HG02938 (cell line): ENCODE results near the gene EEF2.
"Not testable (repeated sequence)": the region's sequence is repeated elsewhere in the genome, so short reads cannot be mapped to it uniquely, and the experiment has no call there.

Experiments used
- ATAC-seq: cut with Tn5 transposase; IDR thresholded peaks from one replicate; pipeline ENCODE4 v1.9.1; 2021; ENCODE audit warnings: mild to moderate bottlenecking, moderate library complexity; ENCODE audit not compliant: unreplicated experiment

Gene EEF2

DNA sequence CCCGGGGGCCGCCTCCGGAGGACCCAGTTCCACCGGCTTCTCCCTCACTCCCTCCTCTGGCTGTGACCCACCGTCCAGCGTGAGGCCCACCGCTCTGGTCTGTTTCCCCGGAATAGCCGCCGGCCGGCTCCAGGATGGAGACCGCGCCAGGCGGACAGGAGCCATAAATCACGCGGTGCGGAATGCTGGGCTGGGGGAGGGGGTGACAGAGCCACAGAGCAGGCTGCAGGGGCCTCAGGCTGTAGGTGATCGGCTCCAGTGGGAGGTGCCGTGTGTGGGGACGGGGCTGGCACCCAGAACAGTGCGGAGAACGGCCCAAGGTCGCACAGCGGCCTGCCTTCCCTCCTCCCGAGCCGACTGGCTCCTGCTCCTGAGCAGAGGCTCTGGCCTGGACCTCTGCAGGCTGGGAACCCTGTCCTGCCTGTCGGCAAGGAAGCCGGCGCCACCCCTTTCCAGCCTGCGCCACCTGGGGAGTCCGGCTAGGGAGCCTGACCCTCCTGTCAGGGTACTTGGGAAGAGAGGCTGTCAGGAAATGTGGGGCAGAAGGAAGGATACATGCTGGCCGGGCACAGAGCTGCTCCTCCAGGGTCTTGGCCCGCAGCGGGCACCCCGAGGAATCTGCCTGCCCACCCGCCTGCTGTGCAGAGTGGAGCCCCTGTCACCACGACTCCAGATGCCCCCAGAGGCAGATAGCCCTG lies 30.6 kb upstream of the EEF2 start:
- no peak for ATAC-seq

DNA sequence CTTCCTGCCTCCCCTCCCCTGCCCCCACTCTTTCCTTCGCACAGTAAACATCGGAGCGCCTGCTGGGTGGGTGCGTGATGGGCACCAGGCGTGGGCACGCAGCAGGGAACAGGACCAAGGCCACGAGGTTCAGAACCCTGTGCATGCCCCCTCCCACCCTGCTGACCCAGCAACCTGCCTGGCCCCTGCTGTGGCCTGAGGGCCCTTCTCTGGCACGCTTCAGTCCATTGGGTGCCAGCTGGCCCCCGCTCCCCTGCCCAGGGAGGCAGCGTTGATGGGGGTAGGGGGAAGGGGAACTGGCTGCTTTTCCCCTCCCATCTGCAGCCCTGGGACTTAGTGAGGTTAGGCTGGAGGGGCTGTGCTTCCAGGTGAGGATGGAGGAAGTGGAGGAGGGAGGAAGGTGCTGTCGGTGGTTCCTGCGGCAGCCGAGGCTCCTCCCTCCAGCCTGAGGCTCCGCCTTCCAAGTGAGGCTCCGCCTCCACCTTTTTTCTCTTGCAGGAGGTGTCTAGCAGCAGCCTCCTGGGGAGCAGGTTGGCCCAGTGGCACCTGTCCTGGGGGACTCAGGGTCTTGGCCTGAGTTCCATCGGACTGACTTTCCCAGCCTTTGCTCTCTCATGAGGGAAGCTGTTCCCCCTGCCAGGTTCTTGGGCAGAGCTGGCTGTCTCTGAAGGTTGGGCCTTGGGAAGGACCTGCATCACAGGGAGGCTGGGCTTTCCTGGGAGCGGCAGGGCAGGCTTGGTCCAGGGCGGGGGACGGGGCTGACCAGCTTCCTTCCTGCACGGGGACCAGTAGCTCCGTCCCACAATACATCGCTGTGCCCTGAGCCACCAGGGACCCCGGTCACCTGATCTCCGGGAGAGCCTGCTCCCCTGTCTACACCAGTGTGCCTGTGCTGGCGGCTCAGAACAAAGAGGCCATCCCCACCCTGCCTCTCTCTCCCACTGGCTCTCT lies 29.6 kb upstream of the EEF2 start:
- ATAC-seq: no peak

DNA sequence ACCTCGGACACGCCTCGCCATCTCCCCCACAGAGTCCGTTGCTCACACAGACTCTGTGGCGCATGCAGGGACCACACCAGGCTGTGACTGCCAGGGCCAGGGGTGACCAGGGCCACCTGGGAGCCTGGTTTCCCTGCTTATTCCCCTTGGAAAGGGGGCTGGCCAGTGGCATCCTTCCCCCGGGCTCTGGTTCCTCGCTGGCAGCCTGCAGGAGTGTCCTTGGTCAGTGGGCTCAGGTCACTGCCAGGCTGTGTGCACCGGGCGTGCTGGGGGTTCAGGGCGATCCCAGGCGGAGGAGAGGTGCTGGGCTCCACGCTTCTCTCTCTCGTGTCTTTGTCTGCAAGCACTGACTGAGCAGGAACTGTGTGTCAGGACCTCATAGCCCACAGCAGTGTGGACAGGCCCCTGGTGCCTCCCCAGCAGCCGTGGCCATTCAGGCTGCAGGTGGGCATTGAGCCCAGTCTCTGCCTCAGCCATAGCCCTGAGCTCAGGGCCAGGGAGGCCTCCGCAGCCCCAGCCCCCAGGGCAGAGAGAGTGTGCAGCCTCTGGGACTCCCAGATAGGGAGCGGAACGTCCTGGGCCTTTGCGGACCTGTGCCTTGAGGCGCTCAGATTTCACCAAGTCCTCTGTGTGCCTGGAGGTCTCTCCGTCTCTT lies 28.8 kb upstream of the EEF2 start:
- ATAC-seq: no peak

DNA sequence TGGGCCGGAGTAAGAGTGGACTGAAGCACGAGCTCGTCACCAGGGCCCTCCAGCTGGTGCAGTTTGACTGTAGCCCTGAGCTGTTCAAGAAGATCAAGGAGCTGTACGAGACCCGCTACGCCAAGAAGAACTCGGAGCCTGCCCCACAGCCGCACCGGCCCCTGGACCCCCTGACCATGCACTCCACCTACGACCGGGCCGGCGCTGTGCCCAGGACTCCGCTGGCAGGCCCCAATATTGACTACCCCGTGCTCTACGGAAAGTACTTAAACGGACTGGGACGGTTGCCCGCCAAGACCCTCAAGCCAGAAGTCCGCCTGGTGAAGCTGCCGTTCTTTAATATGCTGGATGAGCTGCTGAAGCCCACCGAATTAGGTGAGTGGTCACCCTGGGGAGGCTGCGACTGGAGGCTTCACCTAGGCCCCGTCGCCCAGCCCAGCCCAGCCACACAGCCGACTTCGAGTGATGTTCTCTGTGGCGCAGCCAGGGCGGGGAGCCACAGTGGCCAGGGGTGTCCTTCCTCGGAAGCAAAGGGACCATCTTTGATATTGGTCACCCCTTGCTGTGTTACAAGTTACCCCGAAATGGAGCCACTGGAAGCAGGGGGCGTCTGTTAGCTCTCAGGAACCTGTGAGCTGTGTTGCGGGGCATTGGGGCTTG lies 27.8 kb upstream of the EEF2 start:
- ATAC-seq: no peak

DNA sequence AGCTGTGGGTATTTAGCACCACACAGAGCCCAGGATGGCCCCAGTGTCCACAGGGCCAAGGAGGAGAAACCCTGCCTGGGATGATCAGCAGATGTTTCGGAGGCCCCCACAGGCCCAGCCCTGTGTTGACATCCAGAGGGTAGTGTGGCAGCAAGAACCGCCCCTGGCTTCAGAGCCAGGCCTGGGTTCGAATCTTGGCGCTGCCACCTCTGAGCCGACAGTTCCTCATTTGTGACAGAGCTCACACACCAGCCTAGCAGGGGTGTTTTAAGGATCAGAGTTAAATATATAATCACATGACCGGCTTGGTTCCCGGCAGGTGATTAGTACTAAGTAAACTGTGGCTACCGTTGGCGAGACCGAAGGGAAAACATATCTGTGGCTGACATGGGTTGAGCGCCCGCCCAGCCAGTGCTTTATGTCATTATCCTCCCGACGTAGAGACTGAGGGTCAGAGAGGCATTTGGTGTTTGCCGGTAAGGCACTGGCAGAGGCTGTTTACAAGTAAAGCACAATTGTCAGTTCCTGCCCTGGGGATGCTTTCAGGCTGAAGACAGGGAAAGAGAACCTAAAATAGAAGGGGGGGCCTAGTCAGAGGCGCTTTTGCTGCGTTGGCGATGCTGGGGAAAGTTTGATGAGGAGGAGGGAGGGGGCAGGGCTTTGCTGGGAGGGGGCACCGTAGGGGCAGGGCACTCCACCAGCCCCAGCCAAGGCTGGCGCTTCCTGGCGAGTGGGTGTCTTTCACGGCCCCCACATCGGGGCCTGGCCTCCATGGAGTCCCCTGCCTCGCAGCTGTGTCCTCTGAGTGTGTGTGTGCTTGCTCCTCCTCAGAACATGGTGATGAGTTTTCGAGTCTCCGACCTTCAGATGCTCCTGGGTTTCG lies 27.1 kb upstream of the EEF2 start:
- ATAC-seq: no peak

DNA sequence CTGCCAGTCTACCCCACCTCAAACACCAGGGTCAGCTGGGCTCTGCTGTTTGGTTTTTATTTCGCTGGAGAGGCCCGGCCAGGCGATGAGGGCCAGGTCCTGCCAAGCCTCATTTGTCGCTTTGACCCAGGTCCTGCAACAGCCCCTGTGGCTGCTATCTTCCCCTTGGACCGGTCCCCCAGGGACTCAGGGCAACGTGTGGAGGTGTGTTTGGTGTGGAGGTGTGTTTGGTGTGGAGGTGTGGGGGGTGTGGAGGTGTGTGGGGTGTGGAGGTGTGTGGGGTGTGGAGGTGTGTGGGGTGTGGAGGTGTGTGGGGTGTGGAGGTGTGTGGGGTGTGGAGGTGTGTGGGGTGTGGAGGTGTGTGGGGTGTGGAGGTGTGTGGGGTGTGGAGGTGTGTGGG lies 26.2 kb upstream of the EEF2 start:
- not testable (repeated sequence) for ATAC-seq

DNA sequence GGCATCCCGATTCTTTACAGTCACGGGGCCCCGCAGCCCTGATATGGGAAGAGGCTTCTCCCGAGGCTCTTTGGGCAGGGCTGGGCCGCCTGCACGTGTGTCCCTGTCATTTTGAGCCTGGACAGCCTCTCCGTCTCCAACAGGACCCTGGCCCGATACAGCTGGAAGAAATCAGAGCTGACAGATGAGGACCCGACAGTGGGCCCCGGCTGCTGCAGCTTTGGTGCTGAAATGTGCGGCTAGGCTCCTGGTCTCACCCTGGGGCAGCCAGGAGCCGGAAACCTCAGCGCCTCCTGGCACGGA lies 25.5 kb upstream of the EEF2 start:
- ATAC-seq: no peak

DNA sequence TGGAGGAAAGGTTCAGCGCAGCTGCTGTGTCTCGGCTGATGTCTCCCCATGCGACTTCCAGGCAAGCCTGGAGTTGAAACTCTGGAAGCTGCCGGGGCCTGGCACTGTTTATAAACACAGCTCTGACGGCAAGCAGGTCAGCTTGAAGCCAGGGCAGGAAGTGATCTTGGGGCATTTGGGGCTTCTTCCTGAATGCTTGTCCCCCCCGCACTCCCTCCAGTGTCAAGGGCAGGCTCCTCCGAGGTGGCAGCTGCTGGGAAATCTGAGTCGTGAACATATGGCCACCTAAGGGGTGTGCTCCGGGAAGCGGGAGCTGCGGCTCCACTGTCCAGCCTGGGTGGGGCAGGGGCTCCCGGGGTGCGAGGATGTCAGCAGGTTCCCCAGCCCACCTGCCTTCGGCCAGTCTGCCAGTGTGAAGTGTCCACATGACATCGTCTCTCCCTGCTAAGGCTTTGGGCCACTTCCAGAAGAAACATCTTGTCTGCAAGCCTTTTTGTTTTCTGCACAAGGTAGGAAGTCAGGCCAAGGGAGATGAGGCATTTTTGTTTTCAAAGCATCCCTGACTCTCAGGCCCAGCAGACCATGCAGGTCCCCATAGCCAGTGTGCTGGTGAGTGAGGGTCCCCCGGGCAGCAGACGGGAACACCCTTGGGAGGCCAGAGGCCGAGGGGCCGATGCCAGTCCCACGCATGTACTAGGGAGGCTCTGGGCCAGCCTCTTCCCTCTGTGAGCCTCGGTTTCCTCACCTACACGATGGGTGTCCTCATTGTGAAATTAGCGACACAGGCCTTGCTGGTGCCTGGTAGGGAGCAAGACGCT lies 24.9 kb upstream of the EEF2 start:
- ATAC-seq: no peak

DNA sequence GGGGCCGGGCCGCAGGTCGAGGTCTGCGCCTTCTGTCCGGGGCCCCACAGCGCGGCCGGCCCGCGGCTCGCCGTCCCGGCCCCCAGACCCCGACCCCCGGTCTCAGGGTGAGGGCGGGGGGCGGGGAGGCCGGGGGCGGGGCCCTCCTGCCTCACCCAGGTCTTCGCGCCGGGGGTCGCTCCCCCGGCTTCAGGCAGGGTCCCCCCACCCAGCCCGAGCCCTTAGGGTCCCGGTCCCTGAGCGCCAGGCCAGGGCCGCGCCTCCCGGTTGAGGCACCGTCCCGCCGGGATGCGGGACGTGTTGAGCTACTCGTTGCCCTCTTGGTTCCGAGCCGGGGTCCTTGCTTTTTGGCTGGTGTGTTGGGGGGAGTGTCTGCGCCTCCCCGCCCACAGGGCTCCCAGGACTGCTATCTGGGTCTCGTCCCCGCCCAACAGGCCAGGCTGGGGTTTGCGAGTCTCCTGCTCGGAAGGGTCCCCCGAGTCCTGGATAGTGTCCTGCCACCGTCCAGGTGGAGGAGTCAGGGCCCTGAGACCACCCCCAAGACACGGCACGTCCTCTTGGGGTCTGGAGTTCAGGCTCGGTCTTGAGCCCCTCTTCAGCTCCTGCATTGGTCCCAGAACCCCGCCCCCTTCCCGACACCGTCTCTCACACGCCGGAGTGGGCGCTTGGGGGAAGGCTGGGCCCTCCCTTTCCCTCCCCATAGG lies 22.7 kb upstream of the EEF2 start:
- ATAC-seq: no peak

DNA sequence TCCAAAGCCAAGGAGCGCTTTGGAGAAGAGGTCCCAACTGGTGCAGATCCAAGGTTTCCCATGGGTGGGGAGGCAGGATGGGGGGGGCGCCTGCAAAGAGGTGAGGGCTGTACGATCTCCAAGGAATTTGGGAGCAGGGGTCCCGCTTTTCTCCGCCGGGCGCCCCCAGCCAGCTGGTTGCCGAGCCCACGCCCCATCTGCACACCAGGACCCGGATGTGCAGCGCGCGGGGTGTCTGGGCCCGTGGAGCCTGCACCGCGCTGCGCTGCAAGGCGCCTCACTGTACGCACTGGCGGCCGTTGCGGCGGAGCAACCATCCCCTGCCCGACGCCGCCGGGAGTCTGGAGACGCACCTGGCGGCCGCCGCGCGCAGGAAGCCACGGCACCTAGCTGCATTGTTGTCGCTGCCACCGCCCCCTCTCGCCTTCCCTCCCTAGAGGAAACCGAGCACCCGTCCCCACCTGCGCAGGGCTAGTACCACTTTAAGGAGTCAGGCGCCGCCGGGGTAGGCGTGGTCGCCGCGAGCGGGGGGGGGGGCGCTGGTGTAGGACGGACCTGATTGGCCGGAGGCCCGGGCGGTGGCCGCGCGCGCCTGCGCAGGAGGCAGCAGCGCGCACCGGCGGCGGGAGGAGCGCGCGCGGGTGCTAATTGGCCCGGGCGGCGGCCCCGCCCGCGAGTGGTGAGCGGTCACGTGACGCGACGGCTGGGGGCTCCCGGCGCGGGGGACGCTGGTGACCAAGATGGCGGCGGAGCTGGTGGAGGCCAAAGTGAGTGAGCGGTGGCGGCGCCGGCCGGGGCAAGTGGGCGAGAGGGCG lies 22.0 kb upstream of the EEF2 start, which contains the start of gene PIAS4:
Gene PIAS4 (plus strand): TSS at position 716 of the 815 bp plus-strand sequence. CDS start 25 bp downstream, at position 741.
- ATAC-seq: peak; percentile 70

DNA sequence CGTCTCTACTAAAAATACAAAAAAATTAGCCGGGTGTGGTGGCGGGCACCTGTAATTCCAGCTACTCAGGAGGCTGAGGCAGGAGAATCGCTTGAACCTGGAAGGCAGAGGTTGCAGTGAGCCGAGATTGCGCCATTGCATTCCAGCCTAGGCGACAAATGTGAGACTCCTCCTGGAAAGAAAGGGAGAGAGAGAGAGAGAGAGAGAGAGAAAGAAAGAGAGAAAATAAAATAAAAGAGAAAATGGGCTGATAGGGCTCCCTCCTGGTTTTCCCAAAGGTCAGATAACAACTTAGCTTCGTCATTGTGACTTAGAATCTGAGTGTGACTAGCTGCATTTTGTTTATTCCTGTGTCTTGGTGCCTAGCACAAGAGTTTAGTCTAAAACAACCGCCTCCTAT lies 20.2 kb upstream of the EEF2 start:
- ATAC-seq: not testable (repeated sequence)

DNA sequence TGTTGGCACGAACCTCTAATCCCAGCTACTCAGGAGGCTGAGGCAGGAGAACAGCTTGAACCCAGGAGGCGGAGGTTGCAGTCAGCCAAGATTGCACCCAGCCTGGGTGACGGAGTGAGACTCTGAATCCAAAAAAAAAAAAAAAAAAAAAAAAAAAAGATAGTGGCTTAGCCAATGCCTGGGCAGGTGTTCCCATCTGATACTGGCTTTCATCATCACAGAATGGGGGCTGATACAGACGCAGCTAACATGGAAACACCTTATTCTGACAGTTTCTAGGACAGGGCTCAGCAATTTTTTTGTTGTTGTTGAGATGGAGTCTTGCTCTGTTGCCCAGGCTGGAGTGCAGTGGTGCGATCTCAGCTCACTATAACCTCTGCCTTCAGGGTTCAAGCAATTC lies 15.5 kb upstream of the EEF2 start:
- ATAC-seq: not testable (repeated sequence)

DNA sequence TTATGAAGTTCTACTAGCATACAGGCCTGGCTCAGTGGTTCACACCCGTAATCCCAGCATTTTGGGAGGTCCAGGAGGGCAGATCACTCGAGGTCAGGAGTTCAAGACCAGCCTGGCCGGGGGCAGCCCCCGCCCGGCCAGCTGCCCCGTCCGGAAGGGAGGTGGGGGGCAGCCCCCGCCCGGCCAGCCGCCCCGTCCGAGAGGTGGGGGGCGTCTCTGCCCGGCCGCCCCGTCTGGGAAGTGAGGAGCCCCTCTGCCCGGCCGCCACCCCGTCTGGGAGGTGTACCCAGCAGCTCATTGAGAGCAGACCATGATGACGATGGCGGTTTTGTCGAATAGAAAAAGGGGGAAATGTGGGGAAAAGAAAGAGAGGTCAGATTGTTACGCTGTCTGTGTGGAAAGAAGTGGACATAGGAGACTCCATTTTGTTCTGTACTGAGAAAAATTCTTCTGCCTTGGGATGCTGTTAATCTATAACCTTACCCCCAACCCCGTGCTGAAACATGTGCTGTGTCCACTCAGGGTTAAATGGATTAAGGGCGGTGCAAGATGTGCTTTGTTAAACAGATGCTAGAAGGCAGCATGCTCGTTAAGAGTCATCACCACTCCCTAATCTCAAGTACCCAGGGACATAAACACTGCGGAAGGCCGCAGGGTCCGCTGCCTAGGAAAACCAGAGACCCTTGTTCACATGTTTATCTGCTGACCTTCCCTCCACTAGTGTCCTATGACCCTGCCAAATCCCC lies 13.6 kb upstream of the EEF2 start:
- not testable (repeated sequence) for ATAC-seq

DNA sequence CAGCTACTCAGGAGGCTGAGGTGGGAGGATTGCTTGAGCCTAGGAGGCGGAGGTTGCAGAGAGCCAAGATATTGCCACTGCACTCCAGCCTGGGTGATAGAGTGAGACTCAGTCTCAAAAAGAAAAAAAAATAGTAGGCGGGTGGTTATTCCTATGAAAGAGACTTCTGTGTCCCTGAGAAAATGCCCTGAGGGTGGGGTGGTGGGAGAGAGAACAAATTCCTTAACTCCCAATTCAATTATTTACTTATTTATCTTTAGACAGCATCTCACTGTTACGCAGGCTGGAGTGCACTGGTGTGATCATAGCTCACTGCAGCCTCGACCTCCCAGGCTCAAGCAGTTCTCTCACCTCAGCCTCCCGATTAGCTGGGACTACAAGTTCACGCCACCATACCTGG lies 10.3 kb upstream of the EEF2 start:
- no peak for ATAC-seq

DNA sequence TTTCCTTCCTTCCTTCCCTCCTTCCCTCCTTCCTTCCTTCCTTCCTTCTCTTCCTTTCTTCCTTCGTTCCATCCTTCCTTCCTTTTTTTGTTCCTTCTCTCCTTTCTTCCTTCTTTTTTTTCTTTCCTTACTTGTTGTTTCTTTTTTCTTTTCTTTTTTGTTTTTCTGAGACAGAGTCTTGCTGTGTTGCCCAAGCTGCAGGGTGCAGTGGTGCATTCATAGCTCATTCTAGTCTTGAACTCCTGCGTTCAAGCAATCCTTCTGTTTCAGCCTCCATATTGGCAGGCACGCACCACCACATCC lies 5.5 kb upstream of the EEF2 start:
- no peak for ATAC-seq

DNA sequence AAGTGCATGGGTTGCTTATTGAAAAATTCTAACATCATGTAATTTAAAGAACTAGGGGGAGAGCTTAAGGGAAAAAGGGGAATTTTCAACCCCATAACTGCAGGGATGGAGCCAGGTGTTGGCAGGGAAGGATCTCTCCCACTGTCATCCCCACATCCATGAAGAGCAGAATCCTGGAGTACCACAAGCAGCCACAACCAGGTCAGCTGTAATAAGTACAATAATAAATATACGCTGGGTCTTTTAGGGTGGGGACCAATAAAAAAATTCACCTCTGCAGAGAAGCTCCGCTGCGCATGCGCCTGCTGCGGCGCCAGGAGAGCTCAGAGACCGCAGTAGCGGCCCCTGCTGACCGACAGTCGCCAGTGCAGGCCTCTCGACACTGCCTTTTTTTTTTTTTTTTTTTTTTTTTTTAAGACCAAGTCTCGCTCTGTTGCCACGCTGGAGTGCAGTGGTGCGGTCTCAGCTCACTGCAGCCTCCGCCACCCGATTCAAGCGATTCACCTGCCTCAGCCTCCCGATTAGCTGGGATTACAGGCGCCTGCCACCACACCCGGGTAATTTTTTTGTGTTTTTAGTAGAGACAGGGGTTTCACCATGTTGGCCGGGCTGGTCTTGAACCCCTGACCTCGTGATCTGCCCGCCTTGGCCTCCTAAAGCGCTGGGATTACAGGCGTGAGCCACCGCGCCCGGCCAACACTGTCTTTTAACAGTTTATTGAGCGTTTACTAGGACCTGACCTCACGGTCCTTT lies 2.5 kb upstream of the EEF2 start:
- no peak for ATAC-seq
